Testis (tissue), 3 donors: ENCODE data around the gene PLPPR4. TPM values are rescaled to one million over a fixed set of nuclear protein-coding genes. Genes with fewer than 3 reads are reported as not detected.
"Not testable (repeated sequence)": the region's sequence is repeated elsewhere in the genome, so short reads cannot be mapped to it uniquely, and the experiment has no call there.

Experiments
- DNase-seq: peaks from one replicate; pipeline ENCODE4 v3.0.0-alpha.2; 2019
- H3K27ac ChIP-seq, 2 donors: fragments of 200-600 bp; sonication (generic); one replicate each; pipeline ENCODE4 v1.5.1; 2019
- H3K27me3 ChIP-seq: fragments of 200-600 bp; sonication (generic); one replicate; pipeline ENCODE4 v1.5.1; 2019
- H3K36me3 ChIP-seq: fragments of 200-600 bp; sonication (generic); one replicate; pipeline ENCODE4 v1.5.1; 2017; ENCODE audit warnings: low read depth; ENCODE audit errors: missing control alignments
- H3K4me1 ChIP-seq: fragments of 200-600 bp; sonication (generic); one replicate; pipeline ENCODE4 v1.5.1; 2019
- H3K4me3 ChIP-seq, 2 donors: fragments of 200-600 bp; sonication (generic); one replicate each; pipeline ENCODE4 v1.5.1; 2017 to 2019
- H3K9me3 ChIP-seq: fragments of 200-600 bp; sonication (generic); one replicate; pipeline ENCODE4 v1.5.1; 2017
- CTCF ChIP-seq, 3 experiments: fragments of 450-650 bp in 2 of 3; fragments of 200-600 bp in 1 of 3; sonication (generic) in 1 of 3; IDR thresholded peaks; one replicate each; pipeline ENCODE4 v1.5.1; 2016 to 2019; ENCODE audit warnings: antibody characterized with exemption in 3 of 3, mild to moderate bottlenecking in 2 of 3, moderate library complexity in 1 of 3
- POLR2A ChIP-seq: fragments of 450-650 bp; IDR thresholded peaks from one replicate; pipeline ENCODE4 v1.6.1; 2017; ENCODE audit warnings: antibody characterized with exemption, mild to moderate bottlenecking, moderate library complexity
- WGBS, 2 donors: methylation state at CpG; one replicate each; pipeline ENCODE4 v1.1.5; 2018; 5-methylcytosine and 5-hydroxymethylcytosine counted together
- intact Hi-C: fragments of 100-400 bp; cut with DNase I; formaldehyde crosslinking; loops from one replicate; pipeline ENCODE4 v1.15.1; 2023; ENCODE audit warnings: low total_unique reads
- polyA plus RNA-seq: library from polyadenylated mRNA; stranded (reverse); fragments of 350-450 nt; fragmentation: Illumina TruSeq; extraction: RNeasy Lipid Tissue Mini Kit (QIAGEN cat#74804); gene quantifications from one replicate; pipeline ENCODE4 v1.2.3, GENCODE V29; 2014; ENCODE audit warnings: low read depth, low replicate concordance; ENCODE audit not compliant: insufficient read depth
- total RNA-seq, 2 donors: library from RNA; depleted of rRNA; stranded (reverse); fragments of >200 nt; gene quantifications; one replicate each; pipeline ENCODE4 v1.2.3, GENCODE V29; 2016

Gene PLPPR4
- total and polyA plus RNA-seq, 3 donors from 2014 or later, result 5.9 to 8.7 (median 6.0) TPM

- no peaks in the 10 kb centered on the region for H3K9me3 ChIP-seq
- DNase-seq, result no peak
- H3K4me3 ChIP-seq, result no peak overlapping the region
- no peaks in the 10 kb centered on the region for H3K27me3 ChIP-seq
- H3K4me1 ChIP-seq, result no peaks in the 10 kb centered on the region
- no peak overlapping the region for H3K27ac ChIP-seq
- intact Hi-C loops, result no loop called here
- WGBS, 2 donors, result 95 to 98% methylated on average over 3 of the region's 3 CpGs
- TF ChIP-seq POLR2A, result no peak
- no peak for TF ChIP-seq CTCF (IDR thresholded peaks at IDR 0.05)
- H3K36me3 ChIP-seq, result no peaks in the 10 kb centered on the region
These were observed 18.1 kb upstream of the PLPPR4 start for GRCh38 chr1:99246152-99246551.

GRCh38 chr1:99247199-99247598 lies 17.1 kb upstream of the PLPPR4 start:
- TF ChIP-seq POLR2A (no peak), CTCF (IDR thresholded peaks at IDR 0.05) (no peak)
- DNase-seq, result no peak
- no peak overlapping the region for H3K4me3 ChIP-seq
- intact Hi-C loops, result no loop called here
- H3K9me3 ChIP-seq, result no peaks in the 10 kb centered on the region
- 84 to 87% methylated on average over 2 of the region's 2 CpGs for WGBS, 2 donors
- no peaks in the 10 kb centered on the region for H3K27me3 ChIP-seq
- H3K27ac ChIP-seq, result no peak overlapping the region
- no peaks in the 10 kb centered on the region for H3K4me1 ChIP-seq
- H3K36me3 ChIP-seq, result no peaks in the 10 kb centered on the region

GRCh38 chr1:99250728-99251127 lies 13.6 kb upstream of the PLPPR4 start:
- Histone ChIP-seq H3K4me1 (no peaks in the 10 kb centered on the region), H3K4me3 (no peak overlapping the region), H3K27me3 (no peaks in the 10 kb centered on the region), H3K27ac (no peak overlapping the region), H3K9me3 (no peaks in the 10 kb centered on the region), H3K36me3 (no peaks in the 10 kb centered on the region)
- intact Hi-C loops, result no loop called here
- no peak for TF ChIP-seq POLR2A
- TF ChIP-seq CTCF (IDR thresholded peaks at IDR 0.05), result no peak
- 71 to 82% methylated on average over 5 of the region's 5 CpGs for WGBS, 2 donors
- no peak for DNase-seq

GRCh38 chr1:99251308-99251707 lies 13.0 kb upstream of the PLPPR4 start:
- TF ChIP-seq CTCF (IDR thresholded peaks at IDR 0.05) (no peak), POLR2A (no peak)
- no peak overlapping the region for H3K27ac ChIP-seq
- DNase-seq, result no peak
- no peaks in the 10 kb centered on the region for H3K27me3 ChIP-seq
- intact Hi-C loops, result no loop called here
- no peak overlapping the region for H3K4me3 ChIP-seq
- no peaks in the 10 kb centered on the region for H3K9me3 ChIP-seq
- WGBS, 2 donors, result 83 to 94% methylated on average over 1 of the region's 1 CpG
- no peaks in the 10 kb centered on the region for H3K4me1 ChIP-seq
- no peaks in the 10 kb centered on the region for H3K36me3 ChIP-seq

GRCh38 chr1:99252630-99253029 lies 11.7 kb upstream of the PLPPR4 start:
- WGBS, 2 donors, result 80% methylated on average over 2 of the region's 2 CpGs
- Histone ChIP-seq H3K36me3 (no peaks in the 10 kb centered on the region), H3K27me3 (no peaks in the 10 kb centered on the region), H3K9me3 (no peaks in the 10 kb centered on the region), H3K4me1 (no peaks in the 10 kb centered on the region), H3K27ac (no peak overlapping the region), H3K4me3 (no peak overlapping the region)
- TF ChIP-seq POLR2A (no peak), CTCF (IDR thresholded peaks at IDR 0.05) (no peak)
- no peak for DNase-seq
- intact Hi-C loops, result no loop called here

GRCh38 chr1:99260402-99260801 lies 3.9 kb upstream of the PLPPR4 start:
- 95 to 99% methylated on average over 3 of the region's 3 CpGs for WGBS, 2 donors
- H3K36me3 ChIP-seq, intact Hi-C loops: not testable (repeated sequence)

More at GRCh38 chr1:99260402-99260801, 3.9 kb upstream of the PLPPR4 start:
- not testable (repeated sequence) for H3K4me3 ChIP-seq, H3K27ac ChIP-seq, H3K9me3 ChIP-seq, H3K27me3 ChIP-seq, H3K4me1 ChIP-seq, DNase-seq
